ENCODE measurements around the gene ZNF445.
"Not testable (repeated sequence)": the region's sequence is repeated elsewhere in the genome, so short reads cannot be mapped to it uniquely, and the experiment has no call there.

Gene ZNF445

DNA sequence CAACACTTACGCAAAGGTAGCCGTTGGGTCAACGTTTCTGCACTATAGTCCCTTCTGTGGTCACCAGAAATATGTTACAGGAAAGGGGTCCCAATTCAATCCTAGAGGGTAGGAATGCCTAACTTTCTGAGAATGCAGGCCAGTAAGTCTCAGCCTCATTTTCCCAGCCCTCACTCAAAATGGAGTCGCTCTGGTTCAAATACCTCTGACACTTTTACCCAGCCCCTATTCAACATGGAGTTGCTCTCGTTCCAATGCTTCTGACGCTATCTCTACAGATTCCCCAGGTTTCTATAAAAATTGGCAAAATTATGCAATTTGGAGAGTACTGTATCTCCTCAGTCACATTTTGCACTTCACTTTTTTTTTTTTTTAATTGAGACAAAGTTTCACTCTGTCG is 39.7 kb downstream of the ZNF445 start:
- DNase-seq (ENCODE audit: extremely low read depth in 1 of 2, low read depth in 1 of 2), result no peak

DNA sequence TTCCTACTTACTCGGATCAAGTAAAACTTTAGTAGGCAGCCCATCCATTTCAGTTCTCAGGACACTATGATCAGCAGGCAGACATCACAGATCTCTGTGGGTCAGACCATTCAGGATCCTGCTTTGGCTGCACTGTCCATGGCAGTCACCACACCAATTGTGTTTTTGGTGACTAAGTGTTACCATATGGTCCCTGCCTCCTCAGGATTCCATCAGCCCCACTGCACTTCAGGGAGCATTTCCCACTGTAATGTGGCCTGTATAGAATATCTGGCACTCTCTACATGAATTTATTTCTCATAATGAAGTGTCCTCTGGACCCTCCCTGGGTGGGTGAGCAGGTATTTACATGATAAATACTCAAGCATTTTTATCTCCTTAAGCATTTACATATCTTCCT is 41.3 kb downstream of the ZNF445 start:
- no peak for DNase-seq (ENCODE audit: extremely low read depth in 1 of 2, low read depth in 1 of 2)

DNA sequence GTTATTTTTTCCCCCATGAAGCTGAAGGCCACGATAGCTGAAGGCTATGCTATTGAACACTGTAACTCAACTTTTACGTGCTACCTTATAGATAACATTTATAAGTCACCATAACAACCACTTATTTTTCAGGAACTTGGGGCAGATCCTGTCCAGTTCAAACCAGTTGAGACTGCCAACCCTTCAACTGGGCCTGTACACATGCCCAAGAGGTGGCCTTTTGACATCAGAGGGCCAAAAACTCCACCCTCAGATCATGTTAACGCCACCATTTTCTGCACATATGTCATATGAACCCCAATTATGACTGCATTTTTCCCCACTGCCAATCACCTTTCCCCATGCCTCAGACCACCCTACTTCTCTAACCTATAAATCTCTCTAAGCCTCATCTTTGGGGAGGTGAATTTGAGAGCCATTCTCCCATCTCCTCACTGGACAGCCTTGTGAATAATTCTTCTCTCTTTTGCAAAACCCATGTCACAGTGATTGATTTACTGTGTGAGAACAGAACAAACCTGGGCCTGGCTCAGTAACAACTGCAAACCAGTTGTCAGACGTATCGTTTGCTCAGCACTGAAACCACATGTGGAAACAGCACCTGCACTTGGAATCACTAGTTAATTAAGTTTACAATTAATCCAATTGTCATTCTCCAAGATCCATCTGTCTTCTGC is 42.5 kb downstream of the ZNF445 start:
- DNase-seq (ENCODE audit: extremely low read depth in 1 of 2, low read depth in 1 of 2), result no peak

DNA sequence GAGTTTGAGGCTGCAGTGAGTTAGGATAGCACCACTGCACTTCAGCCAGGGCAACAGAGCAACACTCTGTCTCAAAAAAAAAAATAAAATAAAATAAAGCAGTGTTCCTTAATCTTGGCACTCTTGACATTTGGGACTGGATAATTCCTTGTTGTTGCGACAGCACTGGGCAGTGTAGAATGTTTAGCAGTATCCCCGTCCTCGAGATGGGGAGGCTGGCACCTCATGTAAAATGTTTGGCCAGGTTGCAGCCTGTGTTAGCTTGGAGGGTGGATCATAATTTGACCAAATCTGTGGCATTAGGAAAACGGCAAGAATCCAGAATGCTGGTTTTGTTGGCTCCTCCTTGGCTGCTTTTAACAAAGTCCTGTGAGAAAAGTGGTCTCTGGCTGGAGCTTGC is 47.0 kb downstream of the ZNF445 start:
- no peak for DNase-seq (ENCODE audit: extremely low read depth in 1 of 2, low read depth in 1 of 2)

DNA sequence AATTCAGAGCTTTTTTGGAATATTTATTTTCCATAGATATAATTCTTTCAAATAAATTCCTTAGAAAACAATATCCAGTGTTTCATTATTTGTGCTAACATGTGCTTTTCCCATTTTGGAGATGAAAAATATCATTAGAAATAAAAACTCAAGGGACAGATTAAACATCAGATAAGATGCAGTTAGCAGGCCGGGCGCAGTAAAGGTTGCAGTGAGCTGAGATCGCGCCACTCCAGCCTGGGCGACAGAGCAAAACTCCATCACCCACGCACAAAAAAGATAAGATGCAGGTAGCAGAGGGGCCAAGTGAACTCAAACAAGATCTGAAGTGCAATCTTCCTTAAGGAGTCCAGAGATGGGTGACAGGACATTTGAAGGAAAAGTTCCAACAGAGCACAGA is 48.0 kb downstream of the ZNF445 start:
- DNase-seq (ENCODE audit: extremely low read depth in 1 of 2, low read depth in 1 of 2), result no peak

DNA sequence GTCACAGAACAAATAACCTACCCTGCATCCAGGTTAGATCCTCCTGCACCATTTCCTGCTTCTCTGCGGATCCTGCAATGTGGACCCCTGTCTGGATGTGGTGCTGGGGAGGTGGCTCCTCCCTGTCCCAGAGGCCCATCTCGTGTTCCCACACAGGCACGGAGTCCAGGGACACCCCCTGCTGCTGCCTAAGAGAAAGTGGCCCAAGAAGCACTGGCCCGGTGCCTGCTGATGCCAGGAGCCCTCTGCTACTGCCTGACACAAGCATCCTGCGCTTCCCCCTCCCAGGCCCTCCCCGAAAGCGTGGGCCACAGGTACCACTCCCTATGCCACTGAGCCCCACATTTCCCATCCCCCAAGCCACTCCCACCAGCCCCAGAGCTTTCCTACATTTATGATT is 48.6 kb downstream of the ZNF445 start:
- DNase-seq (ENCODE audit: extremely low read depth in 1 of 2, low read depth in 1 of 2), result no peak

DNA sequence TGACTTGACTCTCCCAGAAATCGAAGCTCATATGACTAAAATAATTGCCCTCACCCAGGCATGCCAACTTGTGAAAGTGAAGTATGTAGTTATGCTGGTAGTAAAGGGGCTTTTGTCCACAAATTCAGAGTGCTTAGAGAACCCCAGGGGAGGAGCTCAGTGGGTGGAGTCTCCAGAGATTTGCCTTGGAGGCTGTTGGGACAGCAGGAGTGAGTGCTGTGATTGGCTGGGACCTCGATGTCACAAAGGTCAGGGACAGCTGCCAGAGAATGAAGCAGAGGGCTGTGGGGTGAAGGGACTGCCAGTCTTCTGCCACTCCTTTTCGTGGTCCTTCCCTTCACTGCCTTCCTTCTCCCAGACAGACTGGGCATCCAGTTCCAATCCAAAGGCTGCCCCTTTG is 49.8 kb downstream of the ZNF445 start:
- DNase-seq (ENCODE audit: extremely low read depth in 1 of 2, low read depth in 1 of 2), result no peak

DNA sequence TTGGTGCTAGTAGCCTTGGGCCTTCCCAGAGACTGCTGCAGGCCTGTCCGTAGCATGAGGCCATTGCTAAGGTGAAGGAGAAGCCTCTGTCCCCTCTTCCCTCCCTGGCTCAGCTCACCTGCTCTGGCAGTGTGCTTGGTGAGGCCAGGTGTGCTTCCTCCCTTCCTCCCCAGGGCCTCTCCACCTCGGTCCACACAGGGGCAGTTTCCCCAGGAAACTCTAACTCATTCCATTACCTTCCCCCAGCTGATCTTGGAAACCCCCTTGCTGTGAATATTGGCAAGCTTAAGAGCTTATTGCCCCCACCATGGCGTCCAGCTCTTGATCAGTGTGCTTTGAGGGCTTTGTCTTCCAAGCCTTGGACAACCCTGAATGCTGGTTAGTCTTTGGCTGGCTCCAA is 52.7 kb downstream of the ZNF445 start:
- no peak for DNase-seq (ENCODE audit: extremely low read depth in 1 of 2, low read depth in 1 of 2)

DNA sequence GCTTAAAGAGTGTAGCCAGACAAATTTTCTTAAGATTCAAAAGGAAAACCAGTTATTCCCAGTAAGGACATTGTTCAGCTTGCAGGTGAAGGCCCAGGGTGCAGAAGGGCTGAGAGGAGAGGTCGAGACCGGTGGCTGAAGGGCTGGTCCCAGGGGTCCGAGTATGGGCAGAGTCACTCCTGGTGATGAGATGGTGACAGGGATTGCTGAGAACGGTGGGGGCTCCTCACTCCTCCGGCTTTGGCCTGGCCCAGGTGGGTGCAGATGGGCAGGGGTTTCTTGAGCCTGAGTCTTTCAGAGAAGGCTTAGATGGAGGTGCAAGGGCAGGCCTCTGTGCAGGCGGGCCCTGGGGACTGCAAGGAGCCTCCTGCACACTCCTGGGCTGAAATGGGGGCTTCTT is 56.2 kb downstream of the ZNF445 start:
- DNase-seq (ENCODE audit: extremely low read depth in 1 of 2, low read depth in 1 of 2), result no peak

DNA sequence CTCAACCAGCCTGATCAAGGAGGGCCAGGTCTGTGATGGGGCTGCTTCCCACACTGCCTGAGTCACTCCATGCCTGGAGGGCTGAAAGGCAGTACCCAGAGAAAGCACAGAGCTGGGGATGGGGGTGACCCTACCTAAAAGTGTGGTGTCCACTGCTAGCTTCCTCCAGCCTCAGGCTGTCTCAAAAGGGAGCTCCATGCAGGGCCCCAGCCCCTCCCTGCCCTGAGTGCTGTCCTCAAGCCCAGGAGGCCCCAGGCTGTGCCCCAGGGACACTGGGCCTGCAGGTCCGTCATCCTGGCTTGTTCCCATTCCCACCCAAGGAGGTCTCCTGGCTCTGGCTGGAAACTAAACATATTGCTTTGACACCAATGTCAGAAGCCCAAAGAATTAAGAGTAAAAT is 56.8 kb downstream of the ZNF445 start:
- no peak for DNase-seq (ENCODE audit: extremely low read depth in 1 of 2, low read depth in 1 of 2)

DNA sequence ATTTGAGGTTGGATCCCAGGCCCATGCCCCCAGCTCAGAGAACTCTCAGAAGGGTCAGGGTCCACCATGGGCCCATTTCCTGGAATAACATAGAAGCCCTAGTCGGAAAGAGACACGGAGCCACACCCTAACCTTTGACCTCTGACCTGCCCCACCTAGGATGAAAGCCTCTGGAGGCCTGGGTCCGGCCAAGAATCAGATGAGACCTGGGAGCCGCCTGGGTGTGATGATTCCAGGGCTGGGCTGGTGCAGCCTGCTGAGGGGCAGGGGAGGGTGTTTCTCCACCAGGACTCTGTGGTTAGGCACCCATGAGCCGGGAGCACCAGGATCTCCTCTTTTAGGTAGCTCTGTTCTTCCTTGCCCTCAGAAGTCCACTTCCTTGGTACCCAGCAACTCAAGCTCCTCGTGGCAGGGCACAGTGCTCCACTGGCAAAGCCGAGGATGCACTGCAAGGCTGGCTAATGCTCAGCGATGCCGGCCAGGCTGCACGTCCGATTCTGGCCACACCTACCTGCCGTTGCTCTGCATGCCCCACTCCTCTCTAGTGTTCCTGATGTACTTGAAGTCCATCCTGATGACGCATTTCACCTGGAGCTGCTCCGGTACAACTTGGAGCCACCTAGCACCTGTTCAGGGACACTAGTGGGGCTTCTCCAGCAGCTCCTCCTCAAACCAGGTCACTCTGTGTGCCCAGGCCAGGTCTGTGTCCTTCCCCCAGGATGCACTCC is 57.4 kb downstream of the ZNF445 start:
- no peak for DNase-seq (ENCODE audit: extremely low read depth in 1 of 2, low read depth in 1 of 2)

DNA sequence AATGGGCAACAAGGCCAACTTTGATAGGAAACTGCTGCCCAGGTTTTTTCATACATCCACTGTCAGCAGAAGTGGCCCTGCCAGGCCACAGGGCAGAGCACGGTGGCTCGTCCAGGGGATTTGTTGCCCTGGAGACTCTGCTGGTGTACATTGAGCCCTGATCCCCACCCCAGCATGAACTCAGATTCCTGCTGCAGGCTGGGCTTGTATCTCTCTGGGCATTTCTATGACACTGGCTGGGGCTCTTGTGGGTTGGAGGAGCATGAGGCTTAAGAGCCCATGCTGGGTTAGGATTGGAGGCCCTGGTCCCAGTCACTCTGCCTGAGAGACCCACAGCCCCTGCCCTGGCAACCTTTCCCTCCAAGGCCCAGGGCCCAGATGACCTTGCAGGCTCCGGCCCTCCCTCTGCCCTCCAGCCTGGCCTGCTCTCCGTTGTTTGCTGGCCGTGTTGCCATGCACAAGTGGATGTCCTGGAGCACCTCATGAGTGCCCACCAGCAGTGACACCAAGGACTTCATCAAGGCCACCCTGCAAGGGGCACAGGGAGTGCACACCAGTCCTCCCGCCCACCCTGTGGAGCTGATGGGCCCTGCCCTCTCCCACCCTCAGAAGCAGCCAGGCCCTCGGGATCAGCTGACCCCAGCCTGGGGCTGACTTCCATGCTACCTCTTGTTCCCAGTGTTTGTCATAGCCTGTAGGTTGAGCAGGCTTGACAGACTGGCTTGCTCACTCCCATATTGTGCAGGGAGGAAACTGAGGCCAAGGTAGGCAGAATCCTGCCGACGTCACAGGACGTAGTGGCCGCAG is 58.2 kb downstream of the ZNF445 start:
- DNase-seq (ENCODE audit: extremely low read depth in 1 of 2, low read depth in 1 of 2), result no peak

DNA sequence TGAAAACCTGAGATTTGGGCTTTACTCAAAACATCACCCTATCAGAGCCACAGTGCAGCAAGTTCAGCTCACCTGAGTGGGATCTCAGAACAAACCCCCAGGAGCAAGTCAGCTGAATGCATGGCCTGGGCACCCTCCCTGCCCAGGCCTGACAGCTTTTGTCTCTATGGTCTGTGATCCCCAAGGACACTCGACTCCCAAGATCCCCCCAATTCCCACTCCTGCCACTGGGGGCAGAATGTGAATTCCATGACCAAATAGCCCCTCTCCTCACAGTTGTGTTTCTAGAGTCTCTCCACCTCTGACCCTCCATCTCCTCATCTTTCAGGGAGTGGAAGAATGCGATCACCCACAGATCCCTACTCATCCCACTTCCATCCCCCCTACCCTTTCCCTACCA is 58.9 kb downstream of the ZNF445 start:
- DNase-seq (ENCODE audit: extremely low read depth in 1 of 2, low read depth in 1 of 2), result no peak

DNA sequence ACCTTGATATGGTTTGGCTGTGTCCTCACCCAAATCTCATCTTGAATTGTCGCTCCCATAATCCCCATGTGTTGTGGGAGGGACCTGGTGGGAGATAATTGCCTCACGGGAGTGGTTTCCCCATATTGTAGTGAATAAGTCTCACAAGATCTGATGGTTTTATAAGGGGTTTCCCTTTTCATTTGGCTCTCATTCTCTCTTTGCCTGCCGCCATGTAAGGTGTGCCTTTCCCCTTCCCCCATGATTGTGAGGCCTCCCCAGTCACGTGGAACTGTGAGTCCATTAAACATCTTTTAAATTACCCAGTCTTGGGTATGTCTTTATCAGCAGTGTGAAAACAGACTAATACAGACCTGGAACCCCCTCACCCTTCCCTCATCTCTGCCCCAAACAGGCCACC is 59.4 kb downstream of the ZNF445 start:
- not testable (repeated sequence) for DNase-seq (ENCODE audit: extremely low read depth in 1 of 2, low read depth in 1 of 2)

DNA sequence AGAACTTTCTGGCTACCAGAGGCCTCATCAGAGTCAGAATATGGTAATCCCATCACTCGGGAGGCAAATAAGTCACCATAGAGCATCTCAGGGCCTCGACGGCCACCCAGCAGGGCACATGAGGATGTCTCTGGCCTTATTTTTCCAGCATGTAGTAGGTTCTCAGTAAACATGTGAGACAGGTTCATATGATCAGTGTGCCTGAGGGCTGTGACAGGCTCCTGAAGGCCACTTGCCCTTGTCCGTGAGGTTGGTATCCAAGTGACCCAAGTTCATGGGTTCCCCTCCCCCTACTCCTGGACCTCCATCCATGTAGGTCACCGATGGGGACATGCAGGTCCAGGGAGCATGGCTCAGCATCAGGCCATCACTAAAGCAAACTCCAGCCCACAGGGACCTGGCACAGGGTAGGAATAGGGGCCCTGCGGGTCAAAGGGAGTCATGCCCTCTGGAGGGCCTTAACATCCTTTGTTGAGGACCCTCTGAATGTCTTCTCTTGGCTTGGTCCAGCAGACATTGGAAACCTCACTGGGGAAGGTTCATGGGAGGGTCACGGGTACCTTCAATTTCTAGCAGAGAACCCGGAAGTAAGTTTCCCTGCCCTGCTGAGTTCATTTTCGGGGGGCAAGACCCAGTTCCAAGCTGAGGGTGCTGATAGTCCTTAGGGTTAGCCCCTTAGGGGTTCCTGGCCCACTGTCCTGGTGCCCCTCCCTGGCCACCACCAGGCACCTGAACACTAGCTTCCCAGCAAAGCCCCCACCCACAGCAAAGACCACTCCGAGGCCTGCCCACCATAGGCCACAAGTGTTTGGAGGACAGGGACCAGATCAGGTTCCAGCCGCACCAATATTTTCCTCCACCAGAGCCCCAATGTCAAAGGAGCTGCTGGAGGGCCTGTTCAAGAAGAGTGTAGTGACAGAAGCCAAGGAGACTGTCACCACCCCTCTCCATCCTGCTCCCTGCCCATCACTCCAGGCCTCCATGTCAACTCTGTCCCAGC is 61.1 kb downstream of the ZNF445 start:
- DNase-seq (ENCODE audit: extremely low read depth in 1 of 2, low read depth in 1 of 2), result no peak

DNA sequence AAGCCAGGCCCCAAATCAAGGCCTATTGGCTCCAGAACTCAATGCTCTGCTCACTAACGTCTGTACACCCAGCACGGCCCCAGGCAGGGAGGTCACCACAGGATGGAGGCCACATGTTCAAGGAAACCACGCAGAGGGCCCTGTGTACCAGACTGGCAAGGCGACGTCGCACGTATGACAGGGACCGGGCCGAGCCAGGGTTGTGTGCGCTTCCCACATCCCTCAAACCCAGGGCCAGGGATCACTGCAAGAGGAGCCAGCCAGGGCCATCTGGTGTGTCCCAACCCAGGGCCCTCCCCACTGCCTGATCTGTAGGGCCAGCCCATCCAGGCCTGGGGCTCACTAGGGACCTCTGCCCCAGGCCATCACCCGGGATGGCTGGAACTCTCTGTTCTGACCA is 62.0 kb downstream of the ZNF445 start:
- no peak for DNase-seq (ENCODE audit: extremely low read depth in 1 of 2, low read depth in 1 of 2)

DNA sequence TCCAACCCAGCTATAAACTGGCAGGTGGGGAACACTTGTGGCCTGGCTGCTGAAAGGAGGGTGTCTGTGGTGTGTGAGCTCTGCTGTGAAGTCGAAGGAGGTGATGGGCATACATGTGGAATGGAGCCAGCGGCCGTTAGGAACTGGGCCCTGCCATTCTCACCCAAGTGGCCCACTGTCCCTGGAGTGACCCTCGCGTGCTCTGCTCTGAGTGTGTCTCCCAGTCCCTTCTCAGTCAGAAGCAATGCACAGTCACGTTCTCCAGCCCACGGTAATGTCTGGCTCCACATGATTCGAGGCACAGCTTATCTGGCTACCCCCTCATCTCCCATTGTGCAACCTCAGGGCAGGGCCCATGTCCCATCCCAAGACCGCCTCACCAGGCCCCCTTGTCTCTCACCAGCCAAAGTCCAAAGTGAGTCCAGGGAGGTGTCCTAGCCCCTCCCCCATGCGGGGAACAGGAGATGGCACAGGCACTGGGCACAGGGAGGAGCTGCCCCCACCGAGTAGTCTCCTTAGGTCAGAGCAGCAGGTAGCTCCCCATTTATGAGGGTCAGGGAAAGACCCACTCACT is 62.9 kb downstream of the ZNF445 start:
- no peak for DNase-seq (ENCODE audit: extremely low read depth in 1 of 2, low read depth in 1 of 2)

DNA sequence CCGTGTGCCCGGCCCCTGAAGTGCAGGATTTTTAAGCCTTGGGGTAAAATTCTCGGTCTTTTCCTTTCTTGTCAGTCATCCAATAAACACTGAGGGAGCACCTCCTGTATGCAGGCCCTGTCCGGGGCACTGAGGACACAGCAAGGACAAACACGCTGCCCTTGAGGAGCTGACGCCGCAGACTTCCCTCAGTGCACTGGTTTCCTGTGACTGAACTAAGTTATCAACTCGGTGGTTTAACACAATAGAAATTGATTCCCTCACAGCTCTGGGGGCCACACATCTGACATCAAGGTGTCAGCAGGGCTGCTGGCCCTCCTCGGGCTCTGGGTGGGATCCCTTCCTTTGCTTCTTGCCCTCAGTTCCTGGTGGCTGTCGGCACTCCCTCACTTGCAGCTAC is 65.1 kb downstream of the ZNF445 start:
- no peak for DNase-seq (ENCODE audit: extremely low read depth in 1 of 2, low read depth in 1 of 2)

DNA sequence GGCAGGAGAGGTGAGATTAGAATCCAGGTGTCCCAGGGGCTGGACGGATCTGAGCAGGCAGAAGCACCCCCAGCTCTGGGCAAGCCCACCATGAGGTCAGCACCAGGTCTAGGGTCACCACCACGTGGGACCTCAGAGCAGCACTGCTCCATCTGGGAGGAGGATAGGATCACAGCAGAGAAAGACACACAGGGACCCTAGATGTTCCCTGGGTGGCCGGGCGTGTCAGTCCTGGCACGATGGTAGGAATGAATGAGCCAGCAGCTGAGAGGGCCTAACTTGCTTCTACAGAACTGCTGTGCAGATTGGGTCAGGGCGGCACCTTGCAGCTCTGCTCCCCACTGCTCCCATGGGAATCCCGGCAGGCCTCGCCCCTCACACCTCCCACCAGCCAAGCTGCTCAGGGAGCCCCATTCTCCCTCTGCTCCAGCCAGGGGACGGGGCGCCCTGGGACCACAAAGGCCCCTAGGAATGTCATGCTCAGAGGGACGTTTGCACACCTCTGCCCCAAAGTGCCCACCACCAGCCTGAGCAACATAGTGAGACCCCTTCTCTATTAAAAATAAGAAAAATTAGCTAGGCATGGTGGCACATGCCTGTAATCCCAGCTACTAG is 66.3 kb downstream of the ZNF445 start:
- no peak for DNase-seq (ENCODE audit: extremely low read depth in 1 of 2, low read depth in 1 of 2)
